ENCODE measurements around the gene KDM6B. TPM values are rescaled to one million over a fixed set of nuclear protein-coding genes. Genes with fewer than 3 reads are reported as not detected.

Gene KDM6B
- total RNA-seq, 1 donor from 2014 or later: 38.2 TPM

GRCh38 chr17:7816926-7817642 is 16.9 kb upstream of the KDM6B start:
- peaks cover 20% of the 10 kb centered on the region for H3K27me3 Mint-ChIP-seq (ENCODE audit: low read depth)
- H3K9me3 Mint-ChIP-seq (ENCODE audit: low read depth): no peaks in the 10 kb centered on the region
- no peaks in the 10 kb centered on the region for H3K4me1 Mint-ChIP-seq (ENCODE audit: low read depth)
- no peaks in the 10 kb centered on the region for H3K36me3 Mint-ChIP-seq (ENCODE audit: low read depth)
- H3K4me3 Mint-ChIP-seq (ENCODE audit: unreplicated experiment): no peak overlapping the region
- DNase-seq (ENCODE audit: low spot score): peak; percentile 22
- no peak overlapping the region for H3K27ac Mint-ChIP-seq (ENCODE audit: unreplicated experiment)
- TF ChIP-seq CTCF (IDR thresholded peaks at IDR 0.05): no peak

GRCh38 chr17:7817643-7817964 is 16.4 kb upstream of the KDM6B start:
- TF ChIP-seq CTCF (IDR thresholded peaks at IDR 0.05): no peak
- DNase-seq (ENCODE audit: low spot score): peak; percentile 69
- H3K27ac Mint-ChIP-seq (ENCODE audit: unreplicated experiment): no peak overlapping the region
- peaks cover 20% of the 10 kb centered on the region for H3K27me3 Mint-ChIP-seq (ENCODE audit: low read depth)
- no peaks in the 10 kb centered on the region for H3K4me1 Mint-ChIP-seq (ENCODE audit: low read depth)
- no peaks in the 10 kb centered on the region for H3K36me3 Mint-ChIP-seq (ENCODE audit: low read depth)
- H3K9me3 Mint-ChIP-seq (ENCODE audit: low read depth): no peaks in the 10 kb centered on the region
- H3K4me3 Mint-ChIP-seq (ENCODE audit: unreplicated experiment): no peak overlapping the region

- no peak for TF ChIP-seq CTCF (IDR thresholded peaks at IDR 0.05)
- Mint-ChIP-seq H3K9me3 (ENCODE audit: low read depth) (no peaks in the 10 kb centered on the region), H3K27ac (ENCODE audit: unreplicated experiment) (no peak overlapping the region), H3K4me1 (ENCODE audit: low read depth) (no peaks in the 10 kb centered on the region), H3K36me3 (ENCODE audit: low read depth) (no peaks in the 10 kb centered on the region), H3K27me3 (ENCODE audit: low read depth) (peaks cover 20% of the 10 kb centered on the region), H3K4me3 (ENCODE audit: unreplicated experiment) (no peak overlapping the region)
- peak; percentile 59 for DNase-seq (ENCODE audit: low spot score)
Observed at GRCh38 chr17:7818026-7818425, 16.0 kb upstream of the KDM6B start.

- no peak for TF ChIP-seq CTCF (IDR thresholded peaks at IDR 0.05)
- H3K4me3 Mint-ChIP-seq (ENCODE audit: unreplicated experiment): no peak overlapping the region
- no peaks in the 10 kb centered on the region for H3K9me3 Mint-ChIP-seq (ENCODE audit: low read depth)
- no peaks in the 10 kb centered on the region for H3K36me3 Mint-ChIP-seq (ENCODE audit: low read depth)
- H3K27me3 Mint-ChIP-seq (ENCODE audit: low read depth): peaks cover 27% of the 10 kb centered on the region
- DNase-seq (ENCODE audit: low spot score): peak; percentile 79
- H3K4me1 Mint-ChIP-seq (ENCODE audit: low read depth): no peaks in the 10 kb centered on the region
- H3K27ac Mint-ChIP-seq (ENCODE audit: unreplicated experiment): no peak overlapping the region
Observed at GRCh38 chr17:7818746-7819645, 15.0 kb upstream of the KDM6B start.

- peaks cover 35% of the 10 kb centered on the region for H3K27me3 Mint-ChIP-seq (ENCODE audit: low read depth)
- no peak overlapping the region for H3K4me3 Mint-ChIP-seq (ENCODE audit: unreplicated experiment)
- TF ChIP-seq CTCF (IDR thresholded peaks at IDR 0.05): no peak
- H3K9me3 Mint-ChIP-seq (ENCODE audit: low read depth): no peaks in the 10 kb centered on the region
- no peaks in the 10 kb centered on the region for H3K4me1 Mint-ChIP-seq (ENCODE audit: low read depth)
- DNase-seq (ENCODE audit: low spot score): peak; percentile 75
- H3K27ac Mint-ChIP-seq (ENCODE audit: unreplicated experiment): no peak overlapping the region
- no peaks in the 10 kb centered on the region for H3K36me3 Mint-ChIP-seq (ENCODE audit: low read depth)
Observed at GRCh38 chr17:7820231-7820630, 13.8 kb upstream of the KDM6B start.

Measured in chondrocyte (in vitro differentiated cells).